ENCODE data around the gene PLXNA1.

The PLXNA1 gene

DNA sequence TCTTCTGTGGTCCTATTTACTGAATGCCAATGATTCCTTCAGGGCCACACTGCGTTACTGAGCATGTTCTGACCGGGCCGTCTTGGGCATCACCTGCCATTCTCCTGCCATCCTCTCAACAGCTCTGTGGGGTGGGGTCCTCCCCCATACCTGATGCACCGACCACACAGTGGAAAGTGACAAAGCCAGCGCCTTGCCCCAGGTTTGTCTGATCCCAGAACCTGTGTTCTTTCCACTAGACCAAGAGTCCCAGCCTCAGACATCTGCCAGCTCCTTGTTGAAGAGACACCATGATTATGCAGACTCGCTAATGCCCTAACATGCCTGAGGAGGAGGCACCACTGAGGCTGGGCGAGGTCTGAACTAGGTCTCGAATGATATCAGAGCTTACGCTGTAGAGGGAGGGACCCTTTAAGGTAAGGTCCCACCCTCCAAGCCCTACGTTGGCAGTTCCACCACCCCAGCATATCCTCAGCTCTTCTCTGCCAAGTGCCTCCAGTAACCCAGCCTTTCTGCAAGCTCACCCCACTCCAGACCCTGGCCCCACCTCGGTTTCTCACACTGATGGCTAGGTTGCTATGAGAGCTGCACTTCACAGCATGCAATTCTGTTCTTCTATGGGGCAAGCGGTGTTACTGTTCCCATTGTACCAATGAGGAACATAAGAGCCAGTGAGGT, 29.8 kb upstream of the PLXNA1 start:
- in situ Hi-C loops (cut with MboI; ENCODE audit: low sequenced_read_pairs) = no loop called here

DNA sequence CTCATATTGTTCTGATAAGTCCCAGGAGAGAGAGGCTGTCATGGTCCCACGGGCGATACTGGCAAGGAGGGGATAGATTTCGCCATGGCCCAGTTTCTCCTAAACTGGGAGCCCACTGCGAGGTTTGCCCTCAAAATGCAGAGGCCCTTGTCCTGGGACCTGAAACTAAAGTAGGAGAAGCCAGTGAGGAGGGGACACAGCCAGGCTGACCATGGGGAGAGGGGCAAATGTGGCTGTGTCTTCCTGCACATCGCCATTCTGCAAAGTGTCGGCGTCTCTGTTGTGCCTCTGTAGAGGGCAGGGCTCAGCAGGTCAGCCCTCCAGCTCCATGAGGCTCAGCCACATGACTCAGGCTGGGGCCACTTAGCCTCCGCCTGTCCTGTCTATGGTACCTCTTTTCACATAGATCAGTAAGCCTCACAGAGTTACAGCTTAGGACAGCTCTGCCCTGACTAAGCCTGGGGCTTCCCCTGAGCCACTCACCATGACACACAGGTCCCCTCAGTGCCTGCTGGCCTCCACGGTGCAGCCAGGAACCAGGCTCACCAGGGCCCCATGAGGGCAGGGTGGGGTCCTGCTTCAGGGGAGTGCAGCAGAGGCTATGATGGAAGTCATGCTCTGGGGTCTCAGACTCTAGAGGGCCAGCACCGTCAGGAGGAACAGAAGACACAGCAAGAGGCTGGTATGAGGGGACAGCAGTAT, 28.6 kb upstream of the PLXNA1 start:
- in situ Hi-C loops (cut with MboI; ENCODE audit: low sequenced_read_pairs) = no loop called here

- in situ Hi-C loops (cut with MboI; ENCODE audit: low sequenced_read_pairs) = no loop called here
Measured at GRCh38 chr3:126955004-126955790, 27.7 kb upstream of the PLXNA1 start.

DNA sequence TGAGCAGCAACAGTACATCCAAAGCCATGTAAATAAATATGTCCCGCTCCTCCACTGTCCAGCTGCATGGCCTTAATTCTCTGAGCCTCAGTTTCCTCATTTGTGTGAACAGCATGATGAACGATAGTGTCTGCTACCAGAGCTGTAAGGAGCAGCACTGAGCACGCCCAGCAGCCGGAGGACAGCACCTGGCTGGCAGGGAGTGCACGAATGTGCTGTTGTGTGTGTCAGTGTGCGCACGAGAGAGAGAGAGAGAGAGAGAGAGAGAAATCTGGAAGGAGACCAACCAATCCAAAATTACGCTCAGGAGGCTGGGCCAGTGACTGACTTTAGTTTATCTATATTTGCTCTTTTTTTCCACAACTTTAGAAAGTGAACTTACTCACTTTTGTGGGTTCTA, 26.6 kb upstream of the PLXNA1 start:
- in situ Hi-C loops (cut with MboI; ENCODE audit: low sequenced_read_pairs) = no loop called here

- in situ Hi-C loops (cut with MboI; ENCODE audit: low sequenced_read_pairs) = no loop called here
Measured at GRCh38 chr3:126956866-126957650, 25.9 kb upstream of the PLXNA1 start.

GRCh38 chr3:126957776-126958637, 24.9 kb upstream of the PLXNA1 start:
- in situ Hi-C loops (cut with MboI; ENCODE audit: low sequenced_read_pairs) = no loop called here

GRCh38 chr3:126958638-126959085, 24.3 kb upstream of the PLXNA1 start:
- in situ Hi-C loops (cut with MboI; ENCODE audit: low sequenced_read_pairs) = no loop called here

DNA sequence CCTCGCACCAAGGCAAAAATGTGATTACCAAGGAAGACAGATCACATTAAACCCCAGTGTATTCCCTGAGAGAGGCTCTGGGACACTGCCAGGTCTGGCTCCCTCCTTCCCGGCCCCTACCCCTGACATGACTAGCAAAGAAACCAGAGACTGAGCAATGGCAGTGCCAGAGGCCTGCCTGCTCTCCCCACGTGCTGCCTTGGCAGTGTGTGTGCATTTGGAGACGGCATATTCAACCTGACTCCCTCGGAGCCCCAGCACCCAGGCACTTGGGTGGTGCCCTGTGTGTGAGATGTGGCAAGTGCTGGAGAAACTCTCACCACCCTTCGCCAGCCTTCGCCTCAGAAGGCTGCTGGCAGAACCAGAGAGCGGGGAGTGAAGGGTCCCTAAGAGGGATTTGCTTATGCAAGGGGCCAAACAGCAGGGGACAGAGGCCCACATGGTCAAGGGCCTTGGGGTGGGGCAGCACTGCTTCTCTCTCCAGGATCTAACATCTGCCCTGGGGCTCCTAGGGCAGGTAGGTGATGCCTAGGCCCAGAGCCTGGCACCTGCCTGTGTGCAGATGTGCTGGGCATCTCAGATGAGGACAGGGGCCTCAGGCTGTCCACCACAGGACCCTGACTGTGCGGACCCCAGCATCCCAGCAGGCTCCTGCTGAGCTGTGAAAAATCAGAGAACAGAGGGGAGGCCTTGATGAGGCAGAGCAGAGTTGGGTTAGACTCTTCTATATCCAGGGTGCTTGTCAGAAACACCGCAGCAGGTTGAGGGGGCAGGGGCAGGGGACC, 23.6 kb upstream of the PLXNA1 start:
- in situ Hi-C loops (cut with MboI; ENCODE audit: low sequenced_read_pairs) = no loop called here

- in situ Hi-C loops (cut with MboI; ENCODE audit: low sequenced_read_pairs) = no loop called here
Measured at GRCh38 chr3:126959921-126960603, 22.9 kb upstream of the PLXNA1 start.

- in situ Hi-C loops (cut with MboI; ENCODE audit: low sequenced_read_pairs) = no loop called here
Measured at GRCh38 chr3:126960604-126960995, 22.3 kb upstream of the PLXNA1 start.

- in situ Hi-C loops (cut with MboI; ENCODE audit: low sequenced_read_pairs) = no loop called here
Measured at GRCh38 chr3:126961191-126961790, 21.6 kb upstream of the PLXNA1 start.

GRCh38 chr3:126961791-126962461, 21.0 kb upstream of the PLXNA1 start:
- in situ Hi-C loops (cut with MboI; ENCODE audit: low sequenced_read_pairs) = no loop called here

GRCh38 chr3:126962756-126963155, 20.2 kb upstream of the PLXNA1 start:
- in situ Hi-C loops (cut with MboI; ENCODE audit: low sequenced_read_pairs) = no loop called here

DNA sequence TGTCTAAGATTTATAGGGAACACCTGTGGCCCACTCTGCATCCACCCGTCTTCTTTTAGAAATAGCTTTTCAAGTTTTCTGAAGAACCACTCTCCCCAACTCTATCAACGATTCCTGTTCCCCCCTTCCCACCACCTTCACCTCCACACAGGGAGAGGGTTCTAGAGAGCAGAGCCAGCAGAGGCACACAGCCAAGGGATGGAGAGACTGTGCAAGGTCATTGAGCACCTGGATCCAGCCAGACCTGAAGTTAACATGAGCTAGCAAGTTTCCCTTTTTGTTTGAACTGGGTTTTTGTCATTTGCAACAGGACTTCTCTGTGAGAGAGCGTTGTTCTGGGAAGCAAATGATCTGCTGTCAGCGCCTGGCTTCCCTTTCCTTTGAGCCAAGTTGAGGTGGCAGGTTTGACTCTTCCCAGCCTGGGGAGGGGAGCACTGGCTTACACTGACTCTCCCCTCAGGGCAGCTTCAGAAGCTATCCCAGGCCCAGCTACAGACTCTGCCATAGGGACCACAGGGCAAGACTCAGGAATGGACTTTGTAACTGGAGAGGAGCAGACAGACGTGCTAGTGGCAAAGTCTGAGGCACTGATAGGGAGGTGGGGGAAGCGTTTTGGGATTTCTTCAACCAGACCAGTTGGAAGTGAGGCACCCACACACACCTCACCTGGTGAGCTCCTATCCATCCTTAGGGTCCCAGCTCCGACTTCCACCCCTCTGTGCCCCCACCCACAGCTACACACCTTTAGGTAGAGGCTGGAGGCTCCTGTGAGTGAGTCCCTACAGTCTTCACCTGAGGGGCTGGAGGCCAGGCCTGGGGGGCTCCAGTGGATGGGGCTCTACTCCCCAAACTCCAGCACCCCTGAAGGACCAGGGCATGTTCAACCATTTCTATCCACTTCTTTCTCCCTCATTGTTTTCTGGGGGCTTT, 19.4 kb upstream of the PLXNA1 start:
- in situ Hi-C loops (cut with MboI; ENCODE audit: low sequenced_read_pairs) = no loop called here

DNA sequence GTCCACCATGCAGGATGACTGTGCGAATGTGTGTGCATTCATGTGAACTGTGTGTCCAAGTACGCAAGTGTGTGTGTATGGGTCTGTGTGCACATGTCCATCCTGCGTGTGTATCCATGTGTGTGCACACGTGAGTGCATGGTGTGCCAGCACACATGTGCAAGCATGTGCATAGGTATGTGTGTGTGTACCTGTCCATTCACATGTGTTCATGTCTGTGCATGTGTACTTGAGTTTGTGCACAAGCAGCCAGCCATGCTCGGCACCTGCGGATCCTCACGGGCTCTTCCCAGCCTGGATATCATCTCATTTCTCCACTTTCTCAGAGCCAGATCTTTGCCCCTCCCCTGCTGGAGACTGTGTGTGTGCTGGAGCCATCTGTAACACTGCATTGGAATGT, 18.7 kb upstream of the PLXNA1 start:
- in situ Hi-C loops (cut with MboI; ENCODE audit: low sequenced_read_pairs) = no loop called here

- in situ Hi-C loops (cut with MboI; ENCODE audit: low sequenced_read_pairs) = no loop called here
Measured at GRCh38 chr3:126964950-126965349, 18.0 kb upstream of the PLXNA1 start.

Data from HL-60/S4 (cell line).